Fibroblast of peridontal ligament (primary cell): ENCODE results near the gene IDH3B.

ENCODE experiments used
- DNase-seq: peaks from one replicate; pipeline ENCODE4 v3.0.0-alpha.2; 2010; ENCODE audit errors: extremely low read depth

Gene IDH3B

GRCh38 chr20:2617099-2617714, 46.8 kb downstream of the IDH3B start:
- no peak for DNase-seq

- DNase-seq = no peak
These were observed 47.4 kb downstream of the IDH3B start for GRCh38 chr20:2616634-2617033.

- DNase-seq = no peak
These were observed 51.9 kb downstream of the IDH3B start for GRCh38 chr20:2612073-2612472.

GRCh38 chr20:2610941-2611720, 52.9 kb downstream of the IDH3B start:
- no peak for DNase-seq

- DNase-seq = no peak
These were observed 53.7 kb downstream of the IDH3B start for GRCh38 chr20:2610326-2610725.
